GM12801 (cell line): Measurements from ENCODE around the gene RSPH3.

ENCODE experiments used
- CTCF ChIP-seq: IDR thresholded peaks from one replicate; pipeline ENCODE4 v1.5.1; 2011; ENCODE audit warnings: control low read depth; ENCODE audit not compliant: insufficient read length; ENCODE audit errors: extremely low read depth

Gene RSPH3

GRCh38 chr6:158978757-158979156 is 21.2 kb downstream of the RSPH3 start:
- no peak for TF ChIP-seq CTCF

GRCh38 chr6:158977382-158977781 is 22.6 kb downstream of the RSPH3 start:
- no peak for TF ChIP-seq CTCF

GRCh38 chr6:158972241-158973233 is 27.5 kb downstream of the RSPH3 start:
- no peak for TF ChIP-seq CTCF

GRCh38 chr6:158970640-158971275 is 29.2 kb downstream of the RSPH3 start:
- no peak for TF ChIP-seq CTCF

GRCh38 chr6:158969148-158969547 is 30.9 kb downstream of the RSPH3 start:
- TF ChIP-seq CTCF = no peak

- TF ChIP-seq CTCF = no peak
Observed at GRCh38 chr6:158963020-158963808, 36.8 kb downstream of the RSPH3 start.

GRCh38 chr6:158962371-158962770 is 37.6 kb downstream of the RSPH3 start:
- no peak for TF ChIP-seq CTCF
